BE2C (cell line): ENCODE measurements around the gene RAVER1.

Source experiments
- DNase-seq: peaks from one replicate; pipeline ENCODE4 v3.0.0-alpha.2; 2020
- H3K27me3 ChIP-seq: fragments of 250-450 bp; sonication (Bioruptor Pico); 2 replicates; pipeline ENCODE4 v1.5.1; 2020; ENCODE audit warnings: mild to moderate bottlenecking
- H3K36me3 ChIP-seq: fragments of 250-450 bp; sonication (Bioruptor Pico); 2 replicates; pipeline ENCODE4 v1.5.1; 2020; ENCODE audit warnings: mild to moderate bottlenecking
- H3K4me1 ChIP-seq: fragments of 250-450 bp; sonication (Bioruptor Pico); 2 replicates; pipeline ENCODE4 v1.5.1; 2020
- H3K4me3 ChIP-seq: 2 replicates; pipeline ENCODE4 v1.5.1; 2011; ENCODE audit warnings: low read depth, low read length
- H3K9me3 ChIP-seq: fragments of 250-450 bp; sonication (Bioruptor Pico); 2 replicates; pipeline ENCODE4 v1.5.1; 2020
- CTCF ChIP-seq: IDR thresholded peaks from 2 replicates; pipeline ENCODE4 v1.5.1; 2012; ENCODE audit warnings: mild to moderate bottlenecking, low read depth, low read length

Gene RAVER1

DNA sequence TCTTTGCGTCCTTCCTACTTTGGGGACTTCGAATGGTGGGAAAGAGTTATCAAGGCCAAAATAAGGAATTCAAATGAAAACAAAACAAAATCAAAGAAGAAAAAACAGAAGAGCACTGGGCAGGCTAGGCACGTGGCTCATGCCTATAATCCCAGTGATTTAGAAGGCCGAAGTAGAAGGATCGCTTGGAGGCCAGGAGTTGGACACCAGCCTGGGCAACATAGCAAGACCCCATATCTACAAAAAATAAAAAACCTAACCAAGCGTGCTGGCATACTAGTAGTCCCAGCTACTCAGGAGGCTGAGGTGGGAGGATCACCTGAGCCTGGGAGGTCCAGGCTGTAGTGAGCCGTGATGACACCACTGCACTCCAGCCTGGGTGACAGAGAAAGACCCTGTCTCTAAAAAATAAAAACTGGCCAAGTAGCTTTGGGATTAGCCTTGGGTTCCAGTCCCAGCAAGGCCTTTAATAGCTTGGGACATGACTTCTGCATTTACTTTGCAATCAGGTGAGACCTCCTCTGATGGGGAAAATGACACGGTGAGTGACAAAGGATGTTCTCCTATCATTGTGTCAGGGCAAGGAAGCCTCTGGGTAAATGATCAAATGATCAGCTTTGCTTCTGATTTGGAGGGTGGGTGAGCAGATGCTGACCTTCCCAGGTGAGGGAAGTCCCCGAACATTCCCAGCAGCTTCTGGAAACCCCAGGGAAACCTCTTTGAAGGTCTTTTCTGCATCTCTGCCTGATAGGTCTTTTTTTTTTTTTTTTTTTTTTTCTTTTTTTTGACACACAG lies 55.3 kb downstream of the RAVER1 start:
- DNase-seq: no peak
- Histone ChIP-seq H3K9me3 (no peaks in the 10 kb centered on the region), H3K36me3 (no peaks in the 10 kb centered on the region), H3K4me3 (no peak overlapping the region), H3K27me3 (peaks cover 44% of the 10 kb centered on the region), H3K4me1 (no peaks in the 10 kb centered on the region)
- TF ChIP-seq CTCF: no peak

DNA sequence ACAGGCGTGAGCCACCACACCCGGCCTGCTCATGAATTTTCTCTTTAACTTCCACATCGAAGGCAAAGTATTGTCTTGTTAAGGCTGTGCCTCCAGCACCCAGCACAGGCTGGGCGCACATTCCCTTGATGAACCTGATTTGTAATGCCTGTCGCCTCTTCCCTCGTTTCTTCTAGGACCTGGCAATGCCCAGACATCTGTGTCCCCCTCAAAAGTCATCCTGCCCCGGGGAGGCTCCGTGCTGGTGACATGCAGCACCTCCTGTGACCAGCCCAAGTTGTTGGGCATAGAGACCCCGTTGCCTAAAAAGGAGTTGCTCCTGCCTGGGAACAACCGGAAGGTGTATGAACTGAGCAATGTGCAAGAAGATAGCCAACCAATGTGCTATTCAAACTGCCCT lies 58.7 kb downstream of the RAVER1 start:
- Histone ChIP-seq H3K4me3 (no peak overlapping the region), H3K36me3 (no peaks in the 10 kb centered on the region), H3K27me3 (peaks cover 78% of the 10 kb centered on the region), H3K9me3 (no peaks in the 10 kb centered on the region), H3K4me1 (no peaks in the 10 kb centered on the region)
- no peak for DNase-seq
- no peak for TF ChIP-seq CTCF

DNA sequence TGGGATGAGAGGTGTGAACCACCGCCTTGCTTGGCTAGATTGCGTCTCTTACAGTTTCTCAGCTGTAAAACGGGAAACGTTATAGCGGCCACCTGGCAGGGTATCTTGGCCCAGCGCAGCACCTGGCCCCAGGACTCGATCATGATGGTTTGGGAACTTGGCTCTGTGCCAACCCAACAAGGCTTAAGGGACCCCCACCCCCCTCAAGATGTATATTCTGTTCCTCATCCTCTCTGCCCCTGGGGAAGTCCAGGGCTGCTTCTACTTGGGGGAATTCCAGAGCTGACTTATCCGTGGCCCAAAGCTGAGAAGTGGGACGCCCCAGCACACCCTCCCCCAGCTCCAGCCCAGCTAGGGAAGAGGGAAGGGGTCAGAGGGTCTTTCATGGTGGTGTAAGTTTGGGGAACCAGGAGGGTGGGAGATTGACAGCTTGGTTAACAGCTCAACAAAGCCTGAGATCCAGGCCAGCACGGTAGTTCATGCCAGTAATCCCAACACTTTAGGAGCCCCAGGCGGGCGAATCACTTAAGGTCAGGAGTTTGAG lies 61.7 kb downstream of the RAVER1 start:
- H3K4me3 ChIP-seq: no peak overlapping the region
- H3K4me1 ChIP-seq: no peaks in the 10 kb centered on the region
- no peaks in the 10 kb centered on the region for H3K36me3 ChIP-seq
- H3K27me3 ChIP-seq: peaks cover 70% of the 10 kb centered on the region
- no peak for TF ChIP-seq CTCF
- no peak for DNase-seq
- H3K9me3 ChIP-seq: no peaks in the 10 kb centered on the region

GRCh38 chr19:10270616-10271394 lies 62.5 kb downstream of the RAVER1 start, which contains the start of gene ICAM1:
ICAM1 (plus strand) TSS chr19:10271120; CDS start chr19:10271160, 40 bp downstream.
- no peaks in the 10 kb centered on the region for H3K9me3 ChIP-seq
- H3K36me3 ChIP-seq: no peaks in the 10 kb centered on the region
- no peak for DNase-seq
- no peaks in the 10 kb centered on the region for H3K4me1 ChIP-seq
- peaks cover 62% of the 10 kb centered on the region for H3K27me3 ChIP-seq
- no peak for TF ChIP-seq CTCF
- no peak within 1 kb of the TSS for H3K4me3 ChIP-seq

- Histone ChIP-seq H3K4me1 (no peaks in the 10 kb centered on the region), H3K4me3 (no peak overlapping the region), H3K9me3 (no peaks in the 10 kb centered on the region), H3K27me3 (peaks cover 56% of the 10 kb centered on the region), H3K36me3 (no peaks in the 10 kb centered on the region)
- TF ChIP-seq CTCF: no peak
- DNase-seq: no peak
These were observed 63.1 kb downstream of the RAVER1 start for GRCh38 chr19:10270180-10270615.
